SK-N-SH treated with all-trans-retinoic acid at 6 μM for 48 hours (cell line): ENCODE measurements around the gene TOR1AIP1.

Source experiments
- ARNTL ChIP-seq: fragments of 450-650 bp; formaldehyde crosslinking; IDR thresholded peaks from 2 replicates; pipeline ENCODE4 v1.5.0; 2020; ENCODE audit warnings: low read depth, mild to moderate bottlenecking, moderate library complexity, borderline replicate concordance
- BACH2 ChIP-seq: fragments of 250-450 bp; sonication (Bioruptor Pico); IDR thresholded peaks from 2 replicates; pipeline ENCODE4 v1.9.0; 2021; ENCODE audit warnings: mild to moderate bottlenecking, borderline replicate concordance
- CREB5 ChIP-seq: fragments of 250-450 bp; sonication (Bioruptor Pico); IDR thresholded peaks from 2 replicates; pipeline ENCODE4 v1.5.1; 2020; ENCODE audit warnings: low read depth, mild to moderate bottlenecking, moderate library complexity
- CSDC2 ChIP-seq: fragments of 250-450 bp; sonication (Bioruptor Pico); IDR thresholded peaks from 2 replicates; pipeline ENCODE4 v1.5.0; 2020; ENCODE audit warnings: mild to moderate bottlenecking, moderate library complexity
- ESRRG ChIP-seq: fragments of 250-450 bp; sonication (Bioruptor Pico); IDR thresholded peaks from 2 replicates; pipeline ENCODE4 v1.6.1; 2021; ENCODE audit warnings: mild to moderate bottlenecking
- PATZ1 ChIP-seq: fragments of 250-450 bp; sonication (Bioruptor Pico); IDR thresholded peaks from 2 replicates; pipeline ENCODE4 v1.8.0; 2020; ENCODE audit warnings: mild to moderate bottlenecking, moderate library complexity, borderline replicate concordance
- SNAI2 ChIP-seq: fragments of 250-450 bp; sonication (Bioruptor Pico); IDR thresholded peaks from 2 replicates; pipeline ENCODE4 v1.5.0; 2020; ENCODE audit warnings: mild to moderate bottlenecking, moderate library complexity
- TOX ChIP-seq: fragments of 250-450 bp; sonication (Bioruptor Pico); IDR thresholded peaks from 2 replicates; pipeline ENCODE4 v1.8.0; 2021; ENCODE audit warnings: mild to moderate bottlenecking, moderate library complexity, borderline replicate concordance
- ZFP3 ChIP-seq: fragments of 250-450 bp; sonication (Bioruptor Pico); IDR thresholded peaks from 2 replicates; pipeline ENCODE4 v1.5.0; 2020; ENCODE audit warnings: mild to moderate bottlenecking, moderate library complexity
- ZFP30 ChIP-seq: fragments of 450-650 bp; formaldehyde crosslinking; IDR thresholded peaks from 2 replicates; pipeline ENCODE4 v1.5.0; 2022; ENCODE audit warnings: mild to moderate bottlenecking, moderate library complexity
- ZNF70 ChIP-seq: fragments of 450-650 bp; formaldehyde crosslinking; IDR thresholded peaks from 2 replicates; pipeline ENCODE4 v1.5.0; 2020; ENCODE audit warnings: mild to moderate bottlenecking, moderate library complexity

- no peak for TF ChIP-seq ZFP30
- no peak for TF ChIP-seq ESRRG (CRISPR knock-in tag)
- no peak for TF ChIP-seq CREB5
- no peak for TF ChIP-seq BACH2 (CRISPR knock-in tag)
- no peak for TF ChIP-seq TOX (CRISPR knock-in tag)
- TF ChIP-seq SNAI2: no peak
- TF ChIP-seq ZNF70 (CRISPR knock-in tag): no peak
- TF ChIP-seq PATZ1 (CRISPR knock-in tag): no peak
- TF ChIP-seq ARNTL (CRISPR knock-in tag): no peak
- TF ChIP-seq CSDC2 (CRISPR knock-in tag): no peak
- no peak for TF ChIP-seq ZFP3
Measured at GRCh38 chr1:179911812-179912211, 29.7 kb downstream of the TOR1AIP1 start.
